Heart left ventricle (tissue), 16 donors: Measurements from ENCODE around the gene FETUB. TPM values are rescaled to one million over a fixed set of nuclear protein-coding genes. Genes with fewer than 3 reads are reported as not detected.
"Not testable (repeated sequence)": the region's sequence is repeated elsewhere in the genome, so short reads cannot be mapped to it uniquely, and the experiment has no call there.

ENCODE experiments used
- ATAC-seq, 4 donors: fragments of 200-7000 bp; cut with Tn5 transposase; one replicate each; pipeline ENCODE4 v1.9.1; 2020 to 2022; ENCODE audit warnings: moderate library complexity in 4 of 4, mild to moderate bottlenecking in 3 of 4, moderate number of reproducible peaks in 1 of 4
- DNase-seq, 5 donors: peaks; one replicate each; pipeline ENCODE4 v3.0.0-alpha.2; 2020
- H3K27ac ChIP-seq, 12 donors: fragments of 200-600 bp; sonication (generic) in 4 of 12; one replicate each; pipeline versions ENCODE4 v1.5.0 to v1.8.0; 2016 to 2022; ENCODE audit warnings: mild to moderate bottlenecking in 2 of 12
- H3K27me3 ChIP-seq, 9 donors: fragments of 200-600 bp; sonication (generic) in 2 of 9; one replicate each; pipeline versions ENCODE4 v1.5.1 to v1.8.0; 2016 to 2022; ENCODE audit warnings: mild to moderate bottlenecking in 3 of 9
- H3K36me3 ChIP-seq, 9 donors: fragments of 200-600 bp; sonication (generic) in 2 of 9; one replicate each; pipeline versions ENCODE4 v1.5.0 to v1.8.0; 2018 to 2022; ENCODE audit warnings: mild to moderate bottlenecking in 2 of 9
- H3K4me1 ChIP-seq, 12 donors: fragments of 200-600 bp; sonication (generic) in 4 of 12; one replicate each; pipeline versions ENCODE4 v1.5.0 to v1.8.0; 2016 to 2022; ENCODE audit warnings: mild to moderate bottlenecking in 3 of 12
- H3K4me3 ChIP-seq, 12 donors: fragments of 200-600 bp; sonication (generic) in 4 of 12; one replicate each; pipeline versions ENCODE4 v1.5.0 to v1.8.0; 2017 to 2022; ENCODE audit warnings: mild to moderate bottlenecking in 9 of 12, moderate library complexity in 4 of 12
- H3K9me3 ChIP-seq, 12 donors: fragments of 200-600 bp; sonication (generic) in 4 of 12; one replicate each; pipeline versions ENCODE4 v1.5.0 to v1.8.0; 2016 to 2022; ENCODE audit warnings: mild to moderate bottlenecking in 1 of 12
- POLR2A ChIP-seq, 2 donors: fragments of 450-650 bp; IDR thresholded peaks; one replicate each; pipeline ENCODE4 v1.6.1; 2017; ENCODE audit warnings: antibody characterized with exemption in 2 of 2, mild to moderate bottlenecking in 2 of 2, moderate library complexity in 2 of 2
- WGBS, 4 donors: extraction: QIAGEN DNeasy Blood & Tissue Kit in 2 of 4; methylation state at CpG; one replicate each; pipeline versions ENCODE4 v1.1.5 to v1.1.7; 2013 to 2018; 5-methylcytosine and 5-hydroxymethylcytosine counted together
- intact Hi-C, 10 donors: fragments of 100-400 bp; cut with DNase I; formaldehyde crosslinking; loops; one replicate each; pipeline versions ENCODE4 v1.11.1 to v1.14.2; 2022
- polyA plus RNA-seq, 2 donors: library from polyadenylated mRNA; stranded (reverse); fragments of 200-250 nt; gene quantifications; one replicate each; pipeline ENCODE4 v1.2.3, GENCODE V29; 2013
- total RNA-seq, 9 donors: library from RNA; depleted of rRNA in 2 of 9; stranded (reverse); fragments of >200 nt in 2 of 9; fragmentation: NEBNext Ultra II Directional in 3 of 9; extraction: Animal tissue kit (Norgen Biotek cat#: 25700) in 3 of 9; gene quantifications; one replicate each; pipeline versions ENCODE4 v1.1.0 to v1.2.4, GENCODE V29; 2016 to 2023
- TF ChIP-seq, protein P1 (sequence below), 12 donors: fragments of 200-600 bp; sonication (generic) in 4 of 12; IDR thresholded peaks; one replicate each; pipeline versions ENCODE4 v1.5.0 to v1.8.0; 2018 to 2022; ENCODE audit warnings: antibody characterized with exemption in 12 of 12, mild to moderate bottlenecking in 5 of 12
- donor health status: ischemic (EF 13 %, LVEDD 7.1; RV severe dilation, severe dysfunction).
- donor health status: healthy with polysubstance abuse.
- donor health status: DM: no; HTN: yes; CAD: no.
- donor health status: DM: no; HTN: no; CAD: no.
- donor health status: ischemic (EF 25% LVEDD 6.9; RV normal size, moderate dysfunction).
- donor health status: ischemic (EF 25% LVEDD 5.7; RV mildly dilated, moderate dysfunction).
- donor health status: healthy.
- donor health status: DM: yes; HTN: yes; CAD: no.
- donor health status: ischemic (EF 35%, LVEDD 5.7; RV mildly dilated, moderate dysfunction).
- donor health status: nonischemic (EF 11% LVEDD 7.7; RV severe dilation, severe dysfunction).
- donor health status: DM: yes; HTN: yes; CAD: no.
- donor health status: PGD.
- donor health status: ischemic (EF 29% LVEDD 5.4; RV normal size, mild dysfunction).
- donor health status: nonischemic (EF 23%, LVEDD 6.1; RV moderate dilation, normal function).

The FETUB gene
- total and polyA plus RNA-seq, 11 donors = 0.14 TPM; not detected in 10

DNA sequence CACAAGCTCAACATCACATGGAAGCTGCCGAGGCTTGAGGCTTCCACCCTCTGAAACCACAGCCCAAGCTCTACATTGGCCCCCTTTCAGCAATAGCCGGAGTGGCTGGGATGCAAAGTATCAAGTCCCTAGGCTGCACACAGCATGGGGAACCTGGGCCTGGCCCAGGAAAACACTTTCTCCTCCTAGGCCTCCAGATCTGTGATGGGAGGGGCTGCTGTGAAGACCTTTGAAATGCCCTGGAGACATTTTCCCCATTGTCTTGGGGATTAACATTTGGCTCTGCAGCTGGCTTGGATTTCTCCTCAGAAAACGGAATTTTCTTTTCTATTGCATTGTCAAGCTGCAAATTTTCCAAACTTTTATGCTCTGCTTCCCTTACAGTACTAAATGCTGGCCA is 43.8 kb downstream of the FETUB start:
- intact Hi-C loops = no loop called here
- Histone ChIP-seq H3K9me3 (peaks cover 0 to 4% (median 0%) of the 10 kb centered on the region in 12 donors), H3K4me1 (no peaks in the 10 kb centered on the region), H3K27me3 (peaks cover 0 to 8% (median 0%) of the 10 kb centered on the region in 9 donors), H3K36me3 (no peaks in the 10 kb centered on the region), H3K4me3 (no peak overlapping the region), H3K27ac (no peak overlapping the region)
- WGBS, 4 donors = 59 to 77% (median 72%) methylated on average over 3 of the region's 3 CpGs
- no peak for ATAC-seq
- no peak for TF ChIP-seq POLR2A (IDR thresholded peaks at IDR 0.05)
- TF ChIP-seq, protein P1, sequence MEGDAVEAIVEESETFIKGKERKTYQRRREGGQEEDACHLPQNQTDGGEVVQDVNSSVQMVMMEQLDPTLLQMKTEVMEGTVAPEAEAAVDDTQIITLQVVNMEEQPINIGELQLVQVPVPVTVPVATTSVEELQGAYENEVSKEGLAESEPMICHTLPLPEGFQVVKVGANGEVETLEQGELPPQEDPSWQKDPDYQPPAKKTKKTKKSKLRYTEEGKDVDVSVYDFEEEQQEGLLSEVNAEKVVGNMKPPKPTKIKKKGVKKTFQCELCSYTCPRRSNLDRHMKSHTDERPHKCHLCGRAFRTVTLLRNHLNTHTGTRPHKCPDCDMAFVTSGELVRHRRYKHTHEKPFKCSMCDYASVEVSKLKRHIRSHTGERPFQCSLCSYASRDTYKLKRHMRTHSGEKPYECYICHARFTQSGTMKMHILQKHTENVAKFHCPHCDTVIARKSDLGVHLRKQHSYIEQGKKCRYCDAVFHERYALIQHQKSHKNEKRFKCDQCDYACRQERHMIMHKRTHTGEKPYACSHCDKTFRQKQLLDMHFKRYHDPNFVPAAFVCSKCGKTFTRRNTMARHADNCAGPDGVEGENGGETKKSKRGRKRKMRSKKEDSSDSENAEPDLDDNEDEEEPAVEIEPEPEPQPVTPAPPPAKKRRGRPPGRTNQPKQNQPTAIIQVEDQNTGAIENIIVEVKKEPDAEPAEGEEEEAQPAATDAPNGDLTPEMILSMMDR (IDR thresholded peaks at IDR 0.05) = no peak
- DNase-seq = no peak

DNA sequence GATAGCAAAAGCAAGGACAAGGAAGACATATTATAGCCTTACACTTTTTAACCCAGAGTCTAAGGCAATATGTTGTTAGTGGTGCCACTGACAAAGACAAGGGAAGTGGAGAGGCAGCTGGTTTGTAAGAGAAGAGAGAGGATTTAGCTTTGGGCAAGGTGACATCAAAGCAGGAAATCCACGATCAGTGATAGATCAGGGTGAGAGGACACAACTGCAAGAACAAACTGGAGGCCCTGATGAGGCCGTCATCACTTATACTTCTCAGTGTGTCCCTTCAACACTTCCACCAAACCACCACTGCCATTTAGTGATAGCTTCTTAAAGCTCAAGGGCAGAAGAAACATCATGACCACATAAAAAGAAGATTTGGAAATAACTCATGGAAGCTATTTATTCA is 46.3 kb downstream of the FETUB start:
- H3K27ac ChIP-seq, DNase-seq, H3K36me3 ChIP-seq, H3K27me3 ChIP-seq, H3K4me1 ChIP-seq, H3K4me3 ChIP-seq, intact Hi-C loops, ATAC-seq, H3K9me3 ChIP-seq: not testable (repeated sequence)
- 68 to 74% (median 71%) methylated on average over 2 of the region's 2 CpGs for WGBS, 4 donors

DNA sequence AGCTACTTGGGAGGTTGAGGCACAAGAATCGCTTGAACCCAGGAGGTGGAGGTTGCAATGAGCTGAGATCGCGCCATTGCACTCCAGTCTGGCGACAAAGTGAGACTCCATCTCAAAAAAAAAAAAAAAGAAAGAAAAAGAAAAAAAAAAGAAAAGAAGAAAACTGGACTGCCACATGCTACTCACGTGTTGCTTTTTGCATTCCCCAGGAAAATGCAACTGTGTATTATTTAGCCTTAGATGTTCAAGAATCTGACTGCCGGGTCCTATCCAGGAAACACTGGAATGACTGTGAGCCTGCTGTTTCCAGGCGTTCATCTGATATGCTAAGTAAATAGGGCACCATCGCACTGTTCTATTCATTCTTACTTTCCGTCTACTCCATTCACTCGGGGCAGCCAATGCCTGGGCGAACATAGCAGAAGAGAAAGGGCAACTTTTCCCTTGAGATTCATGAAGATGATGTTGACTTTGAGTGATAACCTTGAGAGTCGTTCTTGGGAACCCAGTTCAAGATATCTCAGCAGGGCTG is 47.0 kb downstream of the FETUB start:
- no peak for DNase-seq
- H3K4me3 ChIP-seq = no peak overlapping the region
- 68 to 79% (median 75%) methylated on average over 12 of the region's 12 CpGs for WGBS, 4 donors
- TF ChIP-seq, protein P1 (IDR thresholded peaks at IDR 0.05) = no peak
- TF ChIP-seq POLR2A (IDR thresholded peaks at IDR 0.05) = no peak
- no peak overlapping the region for H3K27ac ChIP-seq
- peaks cover 0 to 4% (median 0%) of the 10 kb centered on the region in 12 donors for H3K9me3 ChIP-seq
- peaks cover 0 to 4% (median 0%) of the 10 kb centered on the region in 9 donors for H3K27me3 ChIP-seq
- ATAC-seq = no peak
- H3K36me3 ChIP-seq = no peaks in the 10 kb centered on the region
- peaks cover 0 to 2% (median 0%) of the 10 kb centered on the region in 12 donors for H3K4me1 ChIP-seq
- intact Hi-C loops = no loop called here

DNA sequence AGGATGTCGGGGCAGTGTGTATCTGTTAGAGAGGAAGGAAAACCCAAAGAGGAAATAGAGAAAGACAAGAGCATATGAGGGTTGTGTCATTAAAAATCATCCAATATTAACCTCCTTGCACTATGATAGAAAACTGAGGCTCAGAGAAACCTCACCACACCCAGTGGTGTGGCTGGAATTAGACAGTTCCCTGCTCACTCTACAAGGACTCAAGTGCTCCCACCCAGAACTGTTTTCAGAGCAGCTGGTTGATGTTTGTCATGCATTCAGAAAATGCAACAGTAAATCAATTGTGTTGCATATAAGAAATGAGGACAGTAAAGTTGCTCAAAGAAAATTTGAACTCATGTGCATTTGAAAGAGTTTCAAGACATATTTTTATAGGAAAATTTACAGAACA is 50.1 kb downstream of the FETUB start:
- WGBS, 4 donors = 75 to 87% (median 82%) methylated on average over 1 of the region's 1 CpG

DNA sequence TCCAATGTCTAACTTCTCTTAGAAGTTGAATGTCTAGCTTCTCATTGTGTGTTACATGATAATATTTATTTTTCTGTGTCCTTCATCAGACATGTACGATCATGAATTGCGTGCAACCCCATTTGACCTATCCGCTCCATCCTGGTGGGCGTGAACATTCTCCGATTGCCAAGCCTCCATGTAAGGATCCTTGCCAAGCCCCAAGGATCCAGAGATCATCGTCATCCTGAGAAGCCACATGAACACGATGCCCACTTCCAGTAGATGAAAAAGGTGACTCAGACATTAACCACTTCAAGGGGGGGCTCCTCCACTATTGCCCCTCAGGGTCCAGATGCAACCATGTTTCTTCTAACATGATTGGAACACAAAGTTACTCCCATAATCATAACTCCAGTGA is 51.5 kb downstream of the FETUB start:
- ATAC-seq = no peak
- TF ChIP-seq POLR2A (IDR thresholded peaks at IDR 0.05) = no peak
- TF ChIP-seq, protein P1 (IDR thresholded peaks at IDR 0.05) = no peak
- Histone ChIP-seq H3K9me3 (no peaks in the 10 kb centered on the region), H3K27me3 (no peaks in the 10 kb centered on the region), H3K36me3 (no peaks in the 10 kb centered on the region), H3K4me1 (peaks cover 0 to 13% (median 0%) of the 10 kb centered on the region in 12 donors), H3K4me3 (no peak overlapping the region), H3K27ac (no peak overlapping the region)
- intact Hi-C loops = no loop called here
- 85 to 93% (median 91%) methylated on average over 7 of the region's 7 CpGs for WGBS, 4 donors
- no peak for DNase-seq

More for the DNA sequence above, 50.1 kb downstream of the FETUB start:
- H3K36me3 ChIP-seq, ATAC-seq, H3K4me3 ChIP-seq, H3K9me3 ChIP-seq, DNase-seq, H3K27ac ChIP-seq, intact Hi-C loops, H3K27me3 ChIP-seq: not testable (repeated sequence)
- peaks cover 0 to 13% (median 0%) of the 10 kb centered on the region in 12 donors for H3K4me1 ChIP-seq
